AG09309 (cell line): ENCODE data around the gene CADM1.
A peak's percentile ranks its signal among the peaks of the same experiment; 100 is the strongest.

Experiments used
- DNase-seq: peaks from one replicate; pipeline ENCODE4 v3.0.0-alpha.2; 2010; ENCODE audit warnings: low read depth
- H3K4me3 ChIP-seq: 2 replicates; pipeline ENCODE4 v1.5.1; 2011; ENCODE audit warnings: mild to moderate bottlenecking, low read depth, low read length, moderate library complexity; ENCODE audit not compliant: control insufficient read depth
- TF ChIP-seq, protein P1 (sequence below): IDR thresholded peaks from 2 replicates; pipeline ENCODE4 v1.5.1; 2011; ENCODE audit warnings: mild to moderate bottlenecking, low read depth, low read length, inconsistent platforms; ENCODE audit not compliant: insufficient read depth, control insufficient read depth; ENCODE audit errors: missing control alignments

Gene CADM1

DNA sequence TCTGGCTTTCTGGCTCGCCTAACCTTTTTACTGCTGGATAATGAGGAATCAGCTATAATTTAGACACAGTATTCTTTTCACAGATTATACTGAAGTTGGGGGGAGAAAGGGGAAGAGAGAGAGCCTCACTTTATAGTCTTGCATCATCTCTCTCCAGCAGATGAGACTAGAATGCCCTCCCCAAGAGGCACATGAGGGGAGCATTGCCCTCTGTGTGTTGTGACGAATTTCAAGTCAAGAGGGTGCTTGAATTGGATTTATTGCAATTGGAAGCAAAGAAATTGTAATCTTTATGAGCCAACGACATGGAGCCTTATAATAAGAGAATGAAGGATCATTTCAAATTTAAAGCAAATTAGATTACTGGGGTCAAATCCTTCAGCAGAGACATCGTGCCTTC is 17.6 kb upstream of the CADM1 start:
- TF ChIP-seq, protein P1, sequence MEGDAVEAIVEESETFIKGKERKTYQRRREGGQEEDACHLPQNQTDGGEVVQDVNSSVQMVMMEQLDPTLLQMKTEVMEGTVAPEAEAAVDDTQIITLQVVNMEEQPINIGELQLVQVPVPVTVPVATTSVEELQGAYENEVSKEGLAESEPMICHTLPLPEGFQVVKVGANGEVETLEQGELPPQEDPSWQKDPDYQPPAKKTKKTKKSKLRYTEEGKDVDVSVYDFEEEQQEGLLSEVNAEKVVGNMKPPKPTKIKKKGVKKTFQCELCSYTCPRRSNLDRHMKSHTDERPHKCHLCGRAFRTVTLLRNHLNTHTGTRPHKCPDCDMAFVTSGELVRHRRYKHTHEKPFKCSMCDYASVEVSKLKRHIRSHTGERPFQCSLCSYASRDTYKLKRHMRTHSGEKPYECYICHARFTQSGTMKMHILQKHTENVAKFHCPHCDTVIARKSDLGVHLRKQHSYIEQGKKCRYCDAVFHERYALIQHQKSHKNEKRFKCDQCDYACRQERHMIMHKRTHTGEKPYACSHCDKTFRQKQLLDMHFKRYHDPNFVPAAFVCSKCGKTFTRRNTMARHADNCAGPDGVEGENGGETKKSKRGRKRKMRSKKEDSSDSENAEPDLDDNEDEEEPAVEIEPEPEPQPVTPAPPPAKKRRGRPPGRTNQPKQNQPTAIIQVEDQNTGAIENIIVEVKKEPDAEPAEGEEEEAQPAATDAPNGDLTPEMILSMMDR = no peak
- DNase-seq = no peak
- no peak overlapping the region for H3K4me3 ChIP-seq

DNA sequence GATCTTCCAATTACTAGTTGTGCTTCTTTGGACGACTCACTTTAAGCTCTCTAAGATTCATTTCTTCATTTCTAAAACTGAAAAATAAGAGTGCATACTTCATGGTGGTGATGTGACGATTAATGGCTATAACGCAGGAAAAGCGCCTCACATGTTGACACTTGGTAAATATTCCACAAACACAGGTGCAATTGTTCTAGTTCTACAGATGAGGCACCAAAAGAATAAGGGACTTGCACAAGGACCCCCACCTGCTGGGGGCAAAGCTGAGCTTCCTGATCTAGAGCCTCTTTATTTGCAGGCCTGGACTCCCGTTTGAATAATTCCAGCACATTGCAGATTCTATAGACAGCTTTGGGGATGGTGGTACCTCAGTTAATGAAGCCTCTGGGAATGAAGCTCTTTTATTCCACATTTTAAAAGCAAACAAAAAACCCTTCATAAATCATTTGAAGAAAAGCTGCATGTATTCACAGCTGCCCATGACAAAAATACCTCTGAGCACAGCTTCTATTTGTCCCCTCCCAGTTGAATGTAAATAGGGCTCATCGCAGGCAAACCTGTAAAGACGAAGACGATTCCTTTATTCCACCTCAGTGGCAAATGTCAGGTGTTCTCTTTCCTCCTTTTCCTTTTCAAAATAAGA is 14.9 kb upstream of the CADM1 start:
- no peak overlapping the region for H3K4me3 ChIP-seq
- no peak for DNase-seq
- TF ChIP-seq, protein P1 = no peak

DNA sequence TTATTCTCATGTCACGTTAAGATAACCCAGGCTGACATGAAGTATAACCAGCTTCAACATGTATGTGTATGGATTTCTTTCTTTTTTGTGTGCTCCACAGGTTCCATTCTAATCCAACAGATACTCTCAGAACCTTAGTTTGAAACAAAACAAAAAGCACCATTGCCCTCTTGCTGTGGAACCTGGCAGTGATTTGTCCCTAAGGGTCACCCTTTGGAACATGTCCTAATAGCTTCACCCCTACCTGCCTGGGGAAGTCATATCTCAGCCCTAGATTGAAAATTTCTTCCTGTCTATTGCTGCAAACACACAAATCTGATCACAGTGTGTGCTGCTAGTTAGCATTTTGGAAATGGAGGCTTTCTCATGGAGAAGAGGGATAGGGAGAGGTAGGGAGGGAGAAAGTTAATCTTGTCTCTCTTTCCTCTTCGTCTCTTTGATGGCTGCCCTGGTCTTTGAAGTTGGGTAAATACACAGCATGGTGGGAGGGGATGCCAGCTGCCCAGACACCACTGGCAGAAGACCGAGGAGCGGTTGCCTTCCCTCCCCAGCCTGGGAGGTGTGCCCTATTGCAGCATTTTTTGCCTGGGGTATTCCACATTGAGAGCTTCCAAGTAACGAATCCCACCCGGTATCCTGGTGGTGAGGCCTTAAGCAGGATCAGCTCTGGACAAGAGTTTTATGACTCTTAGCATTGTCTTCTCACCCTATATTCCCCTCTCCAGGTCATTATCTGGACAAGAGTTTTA is 11.6 kb upstream of the CADM1 start:
- H3K4me3 ChIP-seq = no peak overlapping the region
- TF ChIP-seq, protein P1 = no peak
- no peak for DNase-seq

DNA sequence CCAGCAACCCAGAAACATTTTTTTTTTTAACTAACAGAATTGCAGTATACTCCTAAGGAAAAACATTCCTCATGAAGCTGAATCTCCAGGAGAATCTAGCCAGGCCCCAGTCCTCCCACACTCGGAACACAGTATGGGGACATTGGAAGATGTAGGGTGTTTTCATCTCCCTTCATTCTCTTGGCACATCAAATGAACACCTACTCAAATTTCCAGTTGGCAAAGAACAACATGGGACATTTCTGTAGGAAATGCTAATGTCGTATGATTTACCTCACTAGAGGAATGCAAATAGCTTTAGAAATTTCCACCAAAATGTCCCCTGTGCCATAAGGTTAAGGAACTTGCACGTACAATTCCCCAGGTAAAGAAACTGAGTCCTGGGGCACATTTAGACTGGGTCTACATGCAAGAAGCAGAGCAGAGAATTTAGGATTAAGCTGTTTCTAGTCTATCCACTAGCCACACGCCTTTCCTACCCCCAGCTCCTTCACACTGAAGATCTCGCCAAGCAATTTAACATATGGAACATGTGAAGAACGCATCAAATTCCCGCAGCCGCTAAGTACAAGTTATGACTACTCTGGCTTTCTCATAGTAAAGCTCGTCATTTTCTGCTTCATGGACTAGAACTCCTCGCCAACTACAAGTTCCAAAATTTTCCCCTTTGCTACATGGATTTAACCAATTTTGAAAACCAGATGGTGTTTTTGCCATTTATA is 2.9 kb upstream of the CADM1 start:
- TF ChIP-seq, protein P1 = no peak
- H3K4me3 ChIP-seq = no peak overlapping the region
- DNase-seq = no peak

DNA sequence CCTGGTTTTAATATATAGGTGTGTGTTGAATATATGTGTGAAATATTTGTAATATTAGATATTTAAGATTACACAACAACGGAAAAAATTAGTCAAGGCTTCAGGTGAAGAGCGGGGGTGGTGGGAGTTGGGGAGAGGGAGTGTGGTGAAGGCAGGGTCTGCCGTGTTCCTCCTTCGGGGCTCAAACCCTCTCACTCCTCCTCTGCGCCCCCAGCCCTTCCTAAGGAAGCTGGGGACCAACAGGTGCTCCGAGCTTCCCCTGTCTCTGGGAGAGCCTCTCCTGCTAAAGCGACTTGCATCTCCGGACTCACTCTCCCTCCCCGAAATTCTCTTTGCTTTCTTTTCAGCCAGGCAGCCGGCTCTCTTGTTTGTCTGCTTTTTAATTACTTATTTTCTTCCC is 960 bp upstream of the CADM1 start:
- TF ChIP-seq, protein P1 = no peak
- DNase-seq = no peak
- H3K4me3 ChIP-seq = no peak overlapping the region

DNA sequence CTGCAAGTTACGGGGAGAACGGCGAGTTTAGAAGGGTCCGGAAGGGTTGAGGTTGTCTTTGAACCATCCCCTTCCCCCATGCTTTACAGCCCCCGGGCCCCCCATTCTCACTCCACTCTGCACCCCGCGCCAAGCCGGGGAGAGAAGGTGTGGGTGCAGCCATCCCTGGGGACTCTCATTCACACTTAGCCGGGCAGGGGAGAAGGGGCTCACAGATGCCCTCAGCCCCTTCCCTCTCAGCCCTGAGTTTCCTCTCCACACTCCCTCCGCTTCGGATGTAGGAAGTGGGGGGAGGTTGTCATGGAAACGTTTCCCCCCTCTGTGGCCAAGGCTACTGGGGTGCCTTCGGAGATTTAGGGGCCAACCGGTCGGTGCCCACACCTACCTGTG is 334 bp downstream of the CADM1 start:
- TF ChIP-seq, protein P1 = no peak
- H3K4me3 ChIP-seq = peak overlapping the region; percentile 69
- no peak for DNase-seq
